Measurements from ENCODE around the gene TIPARP.

Gene TIPARP

DNA sequence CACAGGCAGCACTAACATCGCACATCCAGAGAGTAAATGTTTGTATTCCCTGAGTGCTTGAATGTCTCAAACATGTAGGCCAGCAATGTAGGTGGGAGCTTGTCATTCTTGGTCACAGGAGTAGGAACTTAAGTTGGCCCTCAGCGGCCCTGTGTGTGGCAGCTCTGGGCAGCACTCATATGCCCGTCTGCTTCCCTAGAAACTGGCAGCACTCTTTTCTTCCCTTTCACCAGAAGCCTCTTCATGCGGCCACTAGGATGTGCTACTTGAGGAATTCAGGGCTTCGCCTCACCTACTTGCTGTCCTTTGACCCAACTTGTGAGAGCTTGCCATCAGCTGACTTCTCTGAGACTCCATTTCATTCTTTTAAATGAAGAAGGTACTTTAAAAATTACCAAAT lies 69.5 kb downstream of the TIPARP start:
- DNase-seq = no peak

DNA sequence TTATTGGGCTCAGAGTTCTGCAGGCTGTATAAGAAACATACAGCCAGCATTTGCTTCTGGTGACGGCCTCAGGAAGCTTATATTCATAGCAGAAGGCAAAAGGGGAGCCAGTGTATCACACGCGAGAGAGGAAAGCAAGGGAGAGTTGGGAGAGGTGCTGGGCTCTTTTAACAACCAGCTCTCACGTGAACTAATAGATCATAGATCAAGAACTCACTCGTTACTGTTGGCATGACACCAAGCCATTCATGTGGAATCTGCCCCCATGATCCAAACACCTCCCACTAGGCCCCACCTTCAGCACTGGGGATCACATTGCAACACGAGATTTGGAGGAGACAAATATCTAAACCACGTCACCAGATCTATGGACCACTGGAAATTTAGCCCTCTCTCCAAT lies 70.2 kb downstream of the TIPARP start:
- DNase-seq = no peak

DNA sequence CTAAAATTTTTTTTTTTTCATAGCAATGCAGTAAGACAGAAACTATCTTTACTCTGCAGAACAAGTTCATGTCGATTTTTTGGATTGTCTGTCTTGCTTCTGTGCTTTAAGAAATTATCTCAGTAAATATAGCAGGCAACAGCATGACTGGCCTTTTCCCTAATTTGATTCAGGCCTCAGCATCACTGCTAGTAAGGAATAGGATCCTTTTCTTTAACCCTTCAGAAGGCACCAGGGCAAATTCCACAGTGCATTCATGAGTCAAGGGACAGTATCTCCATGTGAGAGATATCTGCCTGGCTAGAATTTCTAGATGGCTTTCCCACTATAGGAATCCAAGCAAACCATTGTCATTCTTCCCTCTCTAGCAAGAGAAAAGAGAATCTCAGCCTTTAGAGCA lies 71.4 kb downstream of the TIPARP start:
- no peak for DNase-seq

DNA sequence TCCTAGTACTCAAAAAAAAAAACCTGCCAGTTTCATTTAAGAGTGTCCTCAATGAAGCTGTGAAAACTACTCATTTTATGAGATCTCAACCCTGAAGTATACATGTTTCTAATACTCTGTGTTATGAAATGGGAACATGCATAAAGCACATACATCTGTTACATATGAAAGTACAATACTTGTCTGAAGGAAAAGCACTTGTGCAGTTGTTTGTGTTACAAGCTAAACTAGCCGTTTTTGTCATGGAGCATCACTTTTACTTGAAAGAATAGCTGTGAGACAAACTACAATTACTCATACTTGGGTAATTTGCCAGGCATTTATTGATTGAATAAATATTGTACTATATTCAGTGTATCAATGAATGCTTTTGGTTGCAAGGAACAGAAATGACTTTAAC lies 72.7 kb downstream of the TIPARP start:
- no peak for DNase-seq

DNA sequence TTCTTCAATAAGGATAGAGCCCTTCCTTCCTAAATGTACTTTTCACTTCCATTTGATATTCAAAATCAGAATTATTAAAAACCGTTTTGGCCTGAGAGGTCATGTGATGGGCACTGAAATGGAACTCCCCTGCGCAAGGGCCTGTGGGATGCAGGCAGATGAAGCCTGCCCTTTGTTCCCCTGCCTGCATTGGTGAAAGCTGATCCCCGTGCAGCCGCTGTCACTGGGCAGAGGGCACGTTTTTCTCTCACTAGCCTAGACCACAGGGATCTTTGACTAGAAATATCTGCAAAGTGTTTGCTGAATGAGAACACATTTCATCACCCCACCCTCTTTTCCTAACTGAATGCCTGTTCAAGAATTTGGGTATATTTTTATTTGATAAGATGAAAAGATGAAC lies 74.9 kb downstream of the TIPARP start:
- DNase-seq = no peak

DNA sequence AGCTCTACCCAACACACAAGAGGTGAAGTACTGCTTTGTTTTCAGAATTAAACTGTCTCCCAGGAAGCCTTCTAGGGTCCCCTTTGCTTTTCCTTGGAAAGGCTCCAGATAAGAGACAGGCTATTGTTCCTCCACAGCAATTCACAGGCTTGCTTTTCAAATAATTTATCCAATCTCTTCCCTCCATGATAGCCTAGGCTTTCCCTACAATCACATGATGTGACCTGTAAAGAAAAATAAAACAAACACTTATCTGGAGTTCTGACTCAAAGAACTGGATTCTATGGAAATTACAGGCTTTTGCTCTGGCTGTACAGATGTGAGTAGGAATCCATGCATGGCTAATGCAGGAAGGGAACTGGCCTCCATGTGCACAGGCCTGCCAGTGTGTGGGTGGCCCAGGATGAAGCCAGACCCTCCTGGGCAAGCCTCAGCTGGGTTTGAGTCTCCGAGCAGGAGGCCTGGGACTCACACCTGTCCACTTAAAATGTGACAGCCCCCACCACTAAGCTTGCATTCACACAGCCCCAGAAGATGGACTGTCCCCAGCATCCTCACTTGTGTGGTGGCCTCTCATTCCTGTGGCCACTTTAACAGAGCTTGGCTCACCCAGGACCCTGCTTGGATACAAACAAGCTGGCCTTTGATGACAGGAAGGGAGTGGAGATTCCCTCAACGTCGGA lies 75.9 kb downstream of the TIPARP start:
- DNase-seq = no peak

DNA sequence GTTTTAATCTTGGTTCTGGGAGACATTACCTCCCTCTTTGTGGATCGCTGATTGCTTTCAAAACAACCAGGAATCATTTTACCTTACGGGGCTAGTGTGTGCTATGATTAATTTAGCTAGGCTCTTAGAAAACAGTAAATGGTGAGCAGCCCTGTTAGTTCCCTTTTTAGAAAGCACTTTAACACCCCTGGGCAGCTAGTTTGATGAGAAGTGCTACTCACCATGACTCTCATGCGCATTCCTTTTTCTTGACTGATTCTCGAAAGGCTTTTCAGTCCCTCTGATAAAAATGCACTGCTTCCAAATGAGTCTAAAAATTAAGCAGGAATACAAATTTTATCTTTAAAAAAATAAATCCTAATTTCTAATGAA lies 76.5 kb downstream of the TIPARP start:
- no peak for DNase-seq

DNA sequence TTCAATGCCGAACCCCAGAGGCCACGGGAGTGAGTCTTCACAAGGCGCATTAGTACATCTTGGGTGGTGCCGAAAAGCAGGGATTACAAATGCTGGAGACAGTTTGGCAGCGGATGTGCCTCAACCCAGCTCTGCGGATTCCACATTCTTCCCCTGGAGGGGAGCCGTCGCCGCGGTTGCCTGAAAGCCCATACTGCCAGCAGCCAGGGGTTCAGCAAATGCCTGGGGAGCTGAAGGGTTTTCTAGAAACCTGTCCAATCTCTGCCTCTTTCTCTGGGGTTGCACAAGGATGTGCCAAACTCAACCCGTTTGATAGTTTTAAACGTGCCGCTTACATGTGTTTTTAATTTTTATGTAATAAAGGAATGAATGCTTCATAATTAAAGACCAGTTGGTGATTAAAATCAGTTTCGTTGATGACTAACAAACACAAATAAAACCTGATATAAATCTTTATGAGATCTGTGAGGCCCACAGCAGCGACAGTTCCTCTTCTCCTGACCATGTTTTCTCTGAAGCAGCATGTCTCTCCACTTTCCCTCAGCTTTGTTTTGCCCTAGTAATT lies 77.2 kb downstream of the TIPARP start:
- no peak for DNase-seq

Data from kidney glomerular epithelial cell (primary cell).